ENCODE data around the gene EGR1. TPM values are rescaled to one million over a fixed set of nuclear protein-coding genes. Genes with fewer than 3 reads are reported as not detected.

Gene EGR1
- polyA plus RNA-seq, 2 of the 4 experiments (the other 2 are of a cell fraction), result 0.59 to 49.3 TPM

DNA sequence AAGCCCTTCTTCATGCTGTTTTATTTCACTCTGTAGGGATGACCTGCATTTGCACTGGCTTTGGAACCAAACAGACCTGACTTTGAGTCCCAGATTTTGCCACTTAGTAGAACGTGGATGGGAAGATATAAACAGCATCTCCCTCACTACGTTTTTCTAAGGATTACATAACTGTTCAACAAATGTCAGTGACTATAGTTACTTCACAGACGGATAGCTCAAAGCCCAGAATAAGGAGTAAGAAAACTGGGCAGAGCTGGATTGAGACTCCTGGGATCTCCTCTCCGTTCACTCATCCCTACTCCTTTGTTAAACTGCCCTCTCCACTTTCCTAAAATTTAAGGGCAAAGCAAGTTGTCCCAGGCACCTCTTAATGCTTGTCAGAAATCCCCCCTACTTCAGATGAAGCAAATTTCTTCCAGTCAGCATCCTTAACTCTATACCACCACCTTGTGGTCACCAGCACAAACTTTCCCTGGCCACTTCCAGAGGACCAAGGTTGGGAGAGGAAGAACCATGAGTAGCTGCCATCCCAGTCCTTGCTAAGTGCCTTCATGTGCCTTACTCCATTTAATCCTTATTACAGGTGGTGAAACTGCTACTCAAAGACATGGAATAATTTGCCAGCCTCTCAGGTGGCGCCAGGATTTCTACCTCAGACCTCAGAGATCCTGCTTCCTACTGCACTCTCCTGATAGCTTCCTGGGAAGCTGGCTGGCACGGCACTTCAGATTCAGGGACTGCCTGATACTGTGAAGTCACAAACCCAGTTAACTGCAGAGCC lies 38.4 kb downstream of the EGR1 start:
- ATAC-seq (peak; percentile 71 to 82), FAIRE-seq (no peak), DNase-seq (ENCODE audit: low read depth in 1 of 2, low spot score in 1 of 2) (peak; percentile 67 to 86)
- POLR2A ChIA-PET, result interaction anchor here (1.2 to 4.1 kb wide), 4 partner anchors 39 to 325 kb away, joined by 5 to 34 read pairs (median 6); partner anchors contain the start of genes BRD8, EGR1, ETF1 and KIF20A
- 34% methylated on average over 6 of the region's 6 CpGs for WGBS (ENCODE audit: missing lambda C conversion rate)
- Histone ChIP-seq H3K4me2 (no peak overlapping the region), H3K27ac (no peak overlapping the region), H3K9me3 (no peaks in the 10 kb centered on the region), H3K4me1 (peaks cover 29% of the 10 kb centered on the region; the same call in 2 of the 3 replicates), H3K4me3 (no peak overlapping the region)
- TF ChIP-seq ZNF302 (CRISPR knock-in tag; IDR thresholded peaks at IDR 0.05) (no peak), RAD21 (conservative IDR thresholded peaks at IDR 0.05 in 1 of 2, IDR thresholded peaks at IDR 0.05 in 1 of 2) (peak; percentile 73 to 76), HOXB5 (CRISPR knock-in tag; IDR thresholded peaks at IDR 0.05) (no peak), MAFK (IDR thresholded peaks at IDR 0.05; ENCODE audit: partially characterized antibody) (peak; percentile 81), HDAC2 (IDR thresholded peaks at IDR 0.05) (no peak), POLR2AphosphoS2 (conservative IDR thresholded peaks at IDR 0.05; ENCODE audit: low read length) (peak; percentile 74), SMC3 (IDR thresholded peaks at IDR 0.05) (peak; percentile 70), BHLHE40 (IDR thresholded peaks at IDR 0.05; ENCODE audit: low read depth, low read length) (no peak)
- TF ChIP-seq, protein P1, sequence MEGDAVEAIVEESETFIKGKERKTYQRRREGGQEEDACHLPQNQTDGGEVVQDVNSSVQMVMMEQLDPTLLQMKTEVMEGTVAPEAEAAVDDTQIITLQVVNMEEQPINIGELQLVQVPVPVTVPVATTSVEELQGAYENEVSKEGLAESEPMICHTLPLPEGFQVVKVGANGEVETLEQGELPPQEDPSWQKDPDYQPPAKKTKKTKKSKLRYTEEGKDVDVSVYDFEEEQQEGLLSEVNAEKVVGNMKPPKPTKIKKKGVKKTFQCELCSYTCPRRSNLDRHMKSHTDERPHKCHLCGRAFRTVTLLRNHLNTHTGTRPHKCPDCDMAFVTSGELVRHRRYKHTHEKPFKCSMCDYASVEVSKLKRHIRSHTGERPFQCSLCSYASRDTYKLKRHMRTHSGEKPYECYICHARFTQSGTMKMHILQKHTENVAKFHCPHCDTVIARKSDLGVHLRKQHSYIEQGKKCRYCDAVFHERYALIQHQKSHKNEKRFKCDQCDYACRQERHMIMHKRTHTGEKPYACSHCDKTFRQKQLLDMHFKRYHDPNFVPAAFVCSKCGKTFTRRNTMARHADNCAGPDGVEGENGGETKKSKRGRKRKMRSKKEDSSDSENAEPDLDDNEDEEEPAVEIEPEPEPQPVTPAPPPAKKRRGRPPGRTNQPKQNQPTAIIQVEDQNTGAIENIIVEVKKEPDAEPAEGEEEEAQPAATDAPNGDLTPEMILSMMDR (IDR thresholded peaks at IDR 0.05), result peak; percentile 84
- TF ChIP-seq, protein P2, sequence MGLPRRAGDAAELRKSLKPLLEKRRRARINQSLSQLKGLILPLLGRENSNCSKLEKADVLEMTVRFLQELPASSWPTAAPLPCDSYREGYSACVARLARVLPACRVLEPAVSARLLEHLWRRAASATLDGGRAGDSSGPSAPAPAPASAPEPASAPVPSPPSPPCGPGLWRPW (IDR thresholded peaks at IDR 0.05), result no peak
- CTCF ChIA-PET, result interaction anchor here (0.8 to 15.2 kb wide), 36 partner anchors 8 to 757 kb away, joined by 3 to 203 read pairs (median 6); partner anchors contain the start of genes BRD8, EGR1, KDM3B and KIF20A

DNA sequence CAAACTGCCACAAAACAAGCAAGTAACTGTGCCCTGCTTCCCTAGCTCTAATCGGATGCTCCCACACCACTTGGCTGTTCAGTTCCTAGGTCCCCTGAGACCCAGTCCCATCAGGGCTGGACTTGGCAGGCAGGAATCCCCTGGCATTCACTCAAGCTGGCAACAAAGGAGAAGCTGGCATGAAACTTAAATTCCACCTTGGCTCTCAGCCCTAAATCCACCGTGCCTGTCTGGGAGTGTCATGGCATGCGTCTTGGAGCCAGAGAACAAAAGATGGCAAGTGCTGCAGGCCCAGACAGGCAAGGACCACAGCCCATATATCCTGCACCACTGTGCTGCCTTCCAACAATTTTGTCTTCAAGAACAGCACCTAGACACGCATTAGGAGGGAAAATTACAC lies 39.5 kb downstream of the EGR1 start:
- DNase-seq (ENCODE audit: low read depth in 1 of 2, low spot score in 1 of 2), result no peak
- ChIA-PET CTCF (interaction anchor here (0.5 to 15.2 kb wide), 22 partner anchors 9 to 1103 kb away, joined by 3 to 203 read pairs (median 10); partner anchors contain the start of genes EGR1 and KDM3B), POLR2A (interaction anchor here (1.2 to 4.1 kb wide), 3 partner anchors 38 to 326 kb away, joined by 5 to 34 read pairs (median 7); partner anchors contain the start of genes BRD8, EGR1, ETF1 and KIF20A)
- Histone ChIP-seq H3K4me2 (no peak overlapping the region), H3K9me3 (no peaks in the 10 kb centered on the region), H3K4me1 (peaks cover 29% of the 10 kb centered on the region; the same call in 2 of the 3 replicates), H3K4me3 (no peak overlapping the region), H3K27ac (no peak overlapping the region; a peak in 1 of 6 replicates)
- 51% methylated on average over 4 of the region's 4 CpGs for WGBS (ENCODE audit: missing lambda C conversion rate)
- no peak for FAIRE-seq
- ATAC-seq, result peak in 1 of 2 experiments; percentile 4; a peak in 2 of 6 replicates
- TF ChIP-seq FOSB (CRISPR knock-in tag; IDR thresholded peaks at IDR 0.05), result no peak
- TF ChIP-seq, protein P3, sequence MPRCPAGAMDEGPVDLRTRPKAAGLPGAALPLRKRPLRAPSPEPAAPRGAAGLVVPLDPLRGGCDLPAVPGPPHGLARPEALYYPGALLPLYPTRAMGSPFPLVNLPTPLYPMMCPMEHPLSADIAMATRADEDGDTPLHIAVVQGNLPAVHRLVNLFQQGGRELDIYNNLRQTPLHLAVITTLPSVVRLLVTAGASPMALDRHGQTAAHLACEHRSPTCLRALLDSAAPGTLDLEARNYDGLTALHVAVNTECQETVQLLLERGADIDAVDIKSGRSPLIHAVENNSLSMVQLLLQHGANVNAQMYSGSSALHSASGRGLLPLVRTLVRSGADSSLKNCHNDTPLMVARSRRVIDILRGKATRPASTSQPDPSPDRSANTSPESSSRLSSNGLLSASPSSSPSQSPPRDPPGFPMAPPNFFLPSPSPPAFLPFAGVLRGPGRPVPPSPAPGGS (IDR thresholded peaks at IDR 0.05), result no peak
- no peak for TF ChIP-seq MYC (IDR thresholded peaks at IDR 0.05; ENCODE audit: borderline replicate concordance, low read length)
- TF ChIP-seq CHD4 (IDR thresholded peaks at IDR 0.05; ENCODE audit: borderline replicate concordance), result no peak
- no peak for TF ChIP-seq BHLHE40 (IDR thresholded peaks at IDR 0.05; ENCODE audit: low read depth, low read length)
- TF ChIP-seq MAFK (IDR thresholded peaks at IDR 0.05; ENCODE audit: partially characterized antibody), result no peak
- TF ChIP-seq FOXS1 (CRISPR knock-in tag; IDR thresholded peaks at IDR 0.05), result no peak
- TF ChIP-seq, protein P1 (IDR thresholded peaks at IDR 0.05), result no peak
- TF ChIP-seq EP300 (IDR thresholded peaks at IDR 0.05), result no peak
- no peak for TF ChIP-seq ZC3H11A (IDR thresholded peaks at IDR 0.05)
- no peak for TF ChIP-seq RCOR1 (IDR thresholded peaks at IDR 0.05; ENCODE audit: low read depth, low read length)
- no peak for TF ChIP-seq CBX2 (IDR thresholded peaks at IDR 0.05; ENCODE audit: borderline replicate concordance, low read depth)
